Thoracic aorta (tissue), 2 donors: ENCODE measurements around the gene RAG2. TPM values are rescaled to one million over a fixed set of nuclear protein-coding genes. Genes with fewer than 3 reads are reported as not detected.

Source experiments
- ATAC-seq: fragments of 150-250 bp; one replicate; pipeline ENCODE4 v1.8.0; 2017; ENCODE audit warnings: low read depth; ENCODE audit not compliant: insufficient number of reproducible peaks, low FRiP score
- DNase-seq: peaks from one replicate; pipeline ENCODE4 v3.0.0-alpha.2; 2020; ENCODE audit warnings: low spot score
- H3K27ac ChIP-seq, 2 donors: fragments of 200-600 bp; sonication (generic); 1 replicate in 1 of 2; 2 replicates in 1 of 2; pipeline ENCODE4 v1.5.1; 2016; ENCODE audit warnings: mild to moderate bottlenecking in 2 of 2, moderate library complexity in 2 of 2
- H3K27me3 ChIP-seq: fragments of 200-600 bp; sonication (generic); replicated peaks from 2 replicates; pipeline ENCODE4 v1.6.0; 2016; ENCODE audit warnings: mild to moderate bottlenecking; ENCODE audit not compliant: insufficient read depth
- H3K36me3 ChIP-seq: fragments of 200-600 bp; sonication (generic); one replicate; pipeline ENCODE4 v1.5.1; 2016
- H3K4me1 ChIP-seq, 2 donors: fragments of 200-600 bp; sonication (generic); 1 replicate in 1 of 2; 2 replicates in 1 of 2; pipeline versions ENCODE4 v1.5.1 to v1.6.0; 2016; ENCODE audit warnings: low read depth in 2 of 2, mild to moderate bottlenecking in 1 of 2; ENCODE audit not compliant: control insufficient read depth in 1 of 2
- H3K4me3 ChIP-seq: fragments of 200-600 bp; sonication (generic); 2 replicates; pipeline ENCODE4 v1.5.1; 2016; ENCODE audit warnings: mild to moderate bottlenecking
- H3K9me3 ChIP-seq: fragments of 200-600 bp; sonication (generic); 2 replicates; pipeline ENCODE4 v1.5.1; 2016
- total RNA-seq, 2 donors: library from RNA; depleted of rRNA; stranded (reverse); fragments of >200 nt; gene quantifications; one replicate each; pipeline versions ENCODE4 v1.1.0 to v1.2.3, GENCODE V29; 2016
- TF ChIP-seq, protein P1 (sequence below): fragments of 200-600 bp; sonication (generic); IDR thresholded peaks from one replicate; pipeline ENCODE4 v1.5.1; 2019; ENCODE audit warnings: antibody characterized with exemption

Gene RAG2
- total RNA-seq, 2 donors from 2014 or later: not detected

DNA sequence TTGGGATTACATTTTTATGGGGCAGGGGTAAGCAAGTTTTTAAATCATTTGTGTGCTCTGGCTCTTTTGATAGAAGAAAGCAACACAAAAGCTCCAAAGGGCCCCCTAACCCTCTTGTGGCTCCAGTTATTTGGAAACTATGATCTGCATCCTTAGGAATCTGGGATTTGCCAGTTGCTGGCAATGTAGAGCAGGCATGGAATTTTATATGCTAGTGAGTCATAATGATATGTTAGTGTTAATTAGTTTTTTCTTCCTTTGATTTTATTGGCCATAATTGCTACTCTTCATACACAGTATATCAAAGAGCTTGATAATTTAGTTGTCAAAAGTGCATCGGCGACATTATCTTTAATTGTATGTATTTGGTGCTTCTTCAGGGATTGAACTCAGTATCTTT is 20.2 kb downstream of the RAG2 start:
- no peak for DNase-seq
- peak overlapping the region; percentile 38 to 55 for H3K27ac ChIP-seq
- ATAC-seq: no peak
- no peaks in the 10 kb centered on the region for H3K27me3 ChIP-seq
- H3K4me3 ChIP-seq: no peak overlapping the region
- H3K4me1 ChIP-seq: peaks cover 3 to 22% of the 10 kb centered on the region in 2 donors
- TF ChIP-seq, protein P1, sequence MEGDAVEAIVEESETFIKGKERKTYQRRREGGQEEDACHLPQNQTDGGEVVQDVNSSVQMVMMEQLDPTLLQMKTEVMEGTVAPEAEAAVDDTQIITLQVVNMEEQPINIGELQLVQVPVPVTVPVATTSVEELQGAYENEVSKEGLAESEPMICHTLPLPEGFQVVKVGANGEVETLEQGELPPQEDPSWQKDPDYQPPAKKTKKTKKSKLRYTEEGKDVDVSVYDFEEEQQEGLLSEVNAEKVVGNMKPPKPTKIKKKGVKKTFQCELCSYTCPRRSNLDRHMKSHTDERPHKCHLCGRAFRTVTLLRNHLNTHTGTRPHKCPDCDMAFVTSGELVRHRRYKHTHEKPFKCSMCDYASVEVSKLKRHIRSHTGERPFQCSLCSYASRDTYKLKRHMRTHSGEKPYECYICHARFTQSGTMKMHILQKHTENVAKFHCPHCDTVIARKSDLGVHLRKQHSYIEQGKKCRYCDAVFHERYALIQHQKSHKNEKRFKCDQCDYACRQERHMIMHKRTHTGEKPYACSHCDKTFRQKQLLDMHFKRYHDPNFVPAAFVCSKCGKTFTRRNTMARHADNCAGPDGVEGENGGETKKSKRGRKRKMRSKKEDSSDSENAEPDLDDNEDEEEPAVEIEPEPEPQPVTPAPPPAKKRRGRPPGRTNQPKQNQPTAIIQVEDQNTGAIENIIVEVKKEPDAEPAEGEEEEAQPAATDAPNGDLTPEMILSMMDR: no peak
- no peaks in the 10 kb centered on the region for H3K36me3 ChIP-seq
- H3K9me3 ChIP-seq: no peaks in the 10 kb centered on the region

DNA sequence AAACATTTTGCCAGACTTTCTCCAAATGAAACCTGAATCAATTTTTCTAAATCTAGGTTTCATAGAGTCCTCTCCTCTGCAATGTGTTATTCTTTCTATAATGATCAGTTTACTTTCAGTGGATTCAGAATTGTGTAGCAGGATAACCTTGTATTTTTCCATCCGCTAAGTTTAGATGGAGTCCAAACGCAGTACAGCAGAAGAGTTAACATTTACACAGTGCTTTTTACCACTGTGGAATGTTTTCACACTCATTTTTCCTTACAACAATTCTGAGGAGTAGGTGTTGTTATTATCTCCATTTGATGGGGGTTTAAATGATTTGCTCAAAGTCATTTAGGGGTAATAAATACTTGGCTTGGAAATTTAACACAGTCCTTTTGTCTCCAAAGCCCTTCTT is 20.7 kb downstream of the RAG2 start:
- no peaks in the 10 kb centered on the region for H3K9me3 ChIP-seq
- no peaks in the 10 kb centered on the region for H3K36me3 ChIP-seq
- H3K4me1 ChIP-seq: peaks cover 3 to 22% of the 10 kb centered on the region in 2 donors
- DNase-seq: no peak
- peak overlapping the region; percentile 38 to 55 for H3K27ac ChIP-seq
- ATAC-seq: no peak
- TF ChIP-seq, protein P1: no peak
- H3K27me3 ChIP-seq: no peaks in the 10 kb centered on the region
- H3K4me3 ChIP-seq: no peak overlapping the region

DNA sequence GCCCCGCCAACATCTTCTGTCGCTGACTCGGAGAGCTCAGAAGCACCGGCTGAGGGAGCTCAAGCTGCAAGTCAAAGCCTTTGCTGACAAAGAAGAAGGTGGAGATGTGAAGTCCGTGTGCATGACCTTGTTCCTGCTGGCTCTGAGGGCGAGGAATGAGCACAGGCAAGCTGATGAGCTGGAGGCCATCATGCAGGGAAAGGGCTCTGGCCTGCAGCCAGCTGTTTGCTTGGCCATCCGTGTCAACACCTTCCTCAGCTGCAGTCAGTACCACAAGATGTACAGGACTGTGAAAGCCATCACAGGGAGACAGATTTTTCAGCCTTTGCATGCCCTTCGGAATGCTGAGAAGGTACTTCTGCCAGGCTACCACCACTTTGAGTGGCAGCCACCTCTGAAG is 23.6 kb downstream of the RAG2 start:
- no peak for DNase-seq
- no peak for ATAC-seq
- Histone ChIP-seq H3K36me3 (no peaks in the 10 kb centered on the region), H3K27me3 (no peaks in the 10 kb centered on the region), H3K27ac (no peak overlapping the region), H3K4me1 (peaks cover 3 to 22% of the 10 kb centered on the region in 2 donors), H3K4me3 (no peak overlapping the region), H3K9me3 (no peaks in the 10 kb centered on the region)
- TF ChIP-seq, protein P1: no peak

DNA sequence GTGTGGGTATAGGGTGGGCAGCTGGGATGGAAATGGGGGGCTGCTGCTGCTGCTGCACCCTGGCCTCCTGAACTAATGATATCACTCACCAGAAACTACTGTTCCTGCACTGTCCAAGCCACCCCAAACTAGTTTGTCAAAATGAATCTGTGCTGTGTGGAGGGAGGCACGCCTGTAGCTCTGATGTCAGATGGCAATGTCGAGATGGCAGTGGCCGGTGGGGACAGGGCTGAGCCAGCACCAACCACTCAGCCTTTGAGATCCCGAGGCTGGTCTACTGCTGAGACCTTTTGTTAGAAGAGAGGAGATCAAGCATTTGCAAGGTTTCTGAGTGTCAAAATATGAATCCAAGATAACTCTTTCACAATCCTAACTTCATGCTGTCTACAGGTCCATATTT is 28.9 kb downstream of the RAG2 start:
- H3K4me3 ChIP-seq: no peak overlapping the region
- ATAC-seq (no peak), DNase-seq (no peak)
- H3K9me3 ChIP-seq: no peaks in the 10 kb centered on the region
- no peak overlapping the region for H3K27ac ChIP-seq
- H3K4me1 ChIP-seq: peaks cover 0 to 5% of the 10 kb centered on the region in 2 donors
- no peaks in the 10 kb centered on the region for H3K27me3 ChIP-seq
- H3K36me3 ChIP-seq: no peaks in the 10 kb centered on the region
- TF ChIP-seq, protein P1: no peak

DNA sequence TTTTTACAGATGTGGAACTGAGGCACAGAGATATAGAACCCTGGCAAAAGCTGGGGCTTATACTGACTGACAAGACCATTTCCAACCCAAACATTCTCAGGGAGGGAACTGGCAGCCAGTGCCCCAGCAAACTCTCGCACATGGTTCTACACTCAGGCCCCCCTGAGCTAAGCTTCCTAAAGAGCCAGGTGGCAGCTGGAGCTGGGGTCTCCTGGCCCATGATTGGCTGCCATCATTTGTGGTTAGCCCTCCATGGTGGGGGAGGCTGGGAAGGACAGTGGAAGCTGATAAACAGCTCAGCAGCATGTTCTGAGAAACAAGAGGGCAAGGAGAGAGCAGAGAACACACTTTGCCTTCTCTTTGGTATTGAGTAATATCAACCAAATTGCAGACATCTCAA is 30.3 kb downstream of the RAG2 start, which contains the start of gene RAG1:
Gene RAG1 (plus strand): TSS at position 314 of the 400 bp plus-strand sequence. CDS start 5,298 bp downstream, outside the sequence.
- peaks cover 0 to 5% of the 10 kb centered on the region in 2 donors for H3K4me1 ChIP-seq
- no peaks in the 10 kb centered on the region for H3K36me3 ChIP-seq
- TF ChIP-seq, protein P1: no peak
- no peaks in the 10 kb centered on the region for H3K9me3 ChIP-seq
- no peak within 1 kb of the TSS for H3K27ac ChIP-seq
- no peak for ATAC-seq
- H3K4me3 ChIP-seq: no peak within 1 kb of the TSS
- H3K27me3 ChIP-seq: no peaks in the 10 kb centered on the region
- no peak for DNase-seq
